Measurements from ENCODE around the gene ADAR. TPM values are rescaled to one million over a fixed set of nuclear protein-coding genes. Genes with fewer than 3 reads are reported as not detected.

The ADAR gene
- total RNA-seq, 1 donor from 2014 or later, result 121 TPM

Other genes starting within 250 kb of the ADAR start
- gene IL6R, start 202.8 kb downstream of the ADAR start, total RNA-seq, result 9.6 and 11.7 TPM in 2 replicates
- gene TDRD10, start 106.0 kb downstream of the ADAR start, total RNA-seq, result not detected in 2 replicates
- under 0.01 TPM in 1 of 2 replicates, not detected in the other for gene SHE, start 105.8 kb downstream of the ADAR start, total RNA-seq
- gene UBE2Q1, start 49.5 kb downstream of the ADAR start, total RNA-seq, result 42.7 and 46.5 TPM in 2 replicates
- gene CHRNB2, start 40.4 kb downstream of the ADAR start, total RNA-seq, result 2.5 and 3.1 TPM in 2 replicates

All from kidney epithelial cell (primary cell).